ENCODE data around the gene SLC2A6. TPM values are rescaled to one million over a fixed set of nuclear protein-coding genes. Genes with fewer than 3 reads are reported as not detected.

SLC2A6 gene, protein sequence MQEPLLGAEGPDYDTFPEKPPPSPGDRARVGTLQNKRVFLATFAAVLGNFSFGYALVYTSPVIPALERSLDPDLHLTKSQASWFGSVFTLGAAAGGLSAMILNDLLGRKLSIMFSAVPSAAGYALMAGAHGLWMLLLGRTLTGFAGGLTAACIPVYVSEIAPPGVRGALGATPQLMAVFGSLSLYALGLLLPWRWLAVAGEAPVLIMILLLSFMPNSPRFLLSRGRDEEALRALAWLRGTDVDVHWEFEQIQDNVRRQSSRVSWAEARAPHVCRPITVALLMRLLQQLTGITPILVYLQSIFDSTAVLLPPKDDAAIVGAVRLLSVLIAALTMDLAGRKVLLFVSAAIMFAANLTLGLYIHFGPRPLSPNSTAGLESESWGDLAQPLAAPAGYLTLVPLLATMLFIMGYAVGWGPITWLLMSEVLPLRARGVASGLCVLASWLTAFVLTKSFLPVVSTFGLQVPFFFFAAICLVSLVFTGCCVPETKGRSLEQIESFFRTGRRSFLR
- 1.9 and 17.8 TPM in 2 replicates for total RNA-seq (ENCODE audit: low replicate concordance)

GRCh38 chr9:133478851-133479711, at the start of gene SLC2A6:
Gene SLC2A6, minus strand, starts transcription at chr9:133479099. Its CDS starts 40 bp downstream, at chr9:133479059.

DNA sequence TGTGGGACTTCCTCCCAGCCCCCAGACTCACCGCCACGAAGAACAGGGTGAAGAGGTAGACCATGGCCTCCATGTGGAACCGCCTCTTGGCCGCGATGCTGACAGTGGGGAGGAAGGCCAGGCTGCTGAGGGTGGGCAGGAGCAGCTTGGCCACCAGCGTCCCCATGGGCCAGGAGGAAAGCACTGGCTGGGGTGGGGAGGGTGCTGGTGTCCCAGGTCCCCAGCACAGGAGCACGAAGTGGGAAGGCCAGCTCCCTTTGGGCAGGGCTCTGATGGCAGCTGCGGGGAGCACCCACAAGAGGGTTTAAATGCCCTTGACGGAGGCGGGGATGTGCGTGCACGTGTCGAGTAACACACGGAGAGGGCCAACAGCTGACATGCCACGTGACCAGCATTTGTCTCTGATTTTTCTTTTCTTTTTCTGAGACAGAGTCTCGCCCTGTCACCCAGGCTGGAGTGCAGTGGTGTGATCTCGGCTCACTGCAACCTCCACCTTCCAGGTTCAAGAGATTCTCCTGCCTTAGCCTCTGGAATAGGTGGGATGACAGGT, 45.9 kb upstream of the SLC2A6 start, which contains the start of gene MYMK:
Gene MYMK, minus strand, starts transcription at position 281 of the 550 bp plus-strand sequence. Its CDS starts 115 bp downstream, at position 166.

DNA sequence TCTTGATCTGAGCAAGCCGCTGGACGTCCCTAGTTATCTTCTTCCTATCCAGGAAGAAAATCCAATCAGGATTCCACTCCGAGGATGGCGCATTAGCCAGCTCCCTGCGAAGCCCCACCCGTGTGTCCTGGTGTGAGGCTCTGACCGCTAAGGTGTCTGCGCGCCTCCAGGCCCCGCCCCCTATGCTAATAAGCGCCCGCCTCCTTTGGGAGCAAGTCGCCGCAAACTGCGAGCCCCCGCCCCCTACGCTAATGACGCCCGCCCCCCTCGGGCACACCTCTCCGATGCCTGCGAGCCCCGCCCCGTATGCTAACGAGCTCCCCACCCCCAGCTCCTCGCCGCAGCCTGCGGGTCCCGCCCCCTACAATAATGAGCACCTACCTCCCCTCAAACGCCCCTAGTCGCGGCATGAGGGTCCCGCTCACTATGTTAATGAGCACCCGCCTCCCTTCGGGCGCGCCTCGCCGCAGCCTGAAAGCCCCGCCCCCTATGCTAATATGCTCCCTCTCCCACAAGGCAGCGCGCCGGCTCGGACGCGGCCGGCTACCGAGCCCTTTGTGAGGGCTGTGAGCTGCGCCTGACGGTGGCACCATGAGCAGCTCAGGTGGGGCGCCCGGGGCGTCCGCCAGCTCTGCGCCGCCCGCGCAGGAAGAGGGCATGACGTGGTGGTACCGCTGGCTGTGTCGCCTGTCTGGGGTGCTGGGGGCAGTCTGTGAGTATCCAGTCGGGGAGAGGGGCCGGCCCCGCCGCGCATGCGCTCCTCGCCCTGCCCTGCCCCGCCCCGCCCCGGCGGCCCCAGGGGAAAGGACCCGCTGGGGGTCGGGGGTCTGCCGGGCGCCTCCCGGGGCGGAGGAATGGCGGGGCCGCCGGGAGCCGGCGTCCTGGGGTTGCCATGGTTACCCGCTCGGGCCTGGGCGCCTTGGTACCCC, 19.2 kb downstream of the SLC2A6 start, which contains the start of gene CACFD1:
Gene CACFD1, plus strand, starts transcription at position 503 of the 929 bp plus-strand sequence. Its CDS starts 89 bp downstream, at position 592.

DNA sequence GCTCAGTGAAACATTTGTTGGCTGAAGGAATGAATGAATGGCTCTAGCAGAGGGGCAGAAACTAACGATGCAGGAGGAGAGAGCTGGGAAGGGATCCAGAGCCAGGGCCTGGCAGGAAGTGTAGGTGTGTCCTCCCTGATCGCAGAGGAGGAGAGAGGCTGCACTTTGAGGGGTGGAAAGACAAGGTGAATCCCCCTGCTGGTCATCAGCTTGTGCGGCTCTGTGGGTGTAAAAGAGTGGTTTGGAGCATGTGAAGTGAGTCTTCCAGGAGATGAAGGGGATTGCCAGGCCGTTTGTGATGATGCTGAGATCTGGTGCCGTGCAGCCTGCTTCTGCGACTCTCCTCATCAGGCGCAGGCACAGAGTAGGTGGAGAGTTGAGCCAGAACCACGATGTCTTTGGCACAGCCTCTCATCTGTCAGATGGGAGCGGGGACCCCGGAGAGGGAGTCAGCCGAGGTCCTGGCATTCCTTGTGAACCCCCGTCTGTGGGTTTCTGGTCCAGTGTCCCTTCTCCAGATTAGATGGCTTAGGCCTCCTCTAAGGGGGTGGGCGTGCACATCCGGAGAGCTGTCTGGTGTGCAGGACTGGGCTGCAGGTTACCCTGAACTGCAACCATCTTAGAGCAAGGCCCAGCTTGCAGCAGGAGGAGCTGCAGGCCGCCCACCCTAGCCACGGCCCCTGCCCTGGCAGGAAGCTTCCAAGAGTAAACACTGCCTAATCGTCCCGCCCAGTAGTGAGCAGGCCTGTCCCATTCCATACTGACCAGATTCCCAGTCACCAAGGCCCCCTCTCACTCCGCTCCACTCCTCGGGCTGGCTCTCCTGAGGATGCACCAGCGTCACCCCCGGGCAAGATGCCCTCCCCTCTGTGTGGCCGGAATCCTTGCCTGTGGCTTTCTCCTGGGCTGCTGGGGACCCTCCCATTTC, 57.0 kb downstream of the SLC2A6 start, which contains the start of gene ADAMTS13:
Gene ADAMTS13, plus strand, starts transcription at position 753 of the 928 bp plus-strand sequence. Its CDS starts 77 bp downstream, at position 830.

Other genes starting within 250 kb of the SLC2A6 start
- gene ABO, start 203.9 kb downstream of the SLC2A6 start, total RNA-seq (ENCODE audit: low replicate concordance), result not detected in 2 replicates
- gene SURF6, start 142.9 kb downstream of the SLC2A6 start, total RNA-seq (ENCODE audit: low replicate concordance), result 8.1 and 11.0 TPM in 2 replicates
- 13.8 and 63.1 TPM in 2 replicates for gene MED22, start 131.0 kb downstream of the SLC2A6 start, total RNA-seq (ENCODE audit: low replicate concordance)
- gene RPL7A, start 130.9 kb downstream of the SLC2A6 start, total RNA-seq (ENCODE audit: low replicate concordance), result 3,249 and 3,613 TPM in 2 replicates
- gene SURF1, start 122.6 kb downstream of the SLC2A6 start, total RNA-seq (ENCODE audit: low replicate concordance), result 20.6 and 38.1 TPM in 2 replicates
- 12.9 and 15.6 TPM in 2 replicates for gene SURF2, start 122.5 kb downstream of the SLC2A6 start, total RNA-seq (ENCODE audit: low replicate concordance)
- 512 and 569 TPM in 2 replicates for gene SURF4, start 103.0 kb downstream of the SLC2A6 start, total RNA-seq (ENCODE audit: low replicate concordance)
- gene STKLD1, start 102.7 kb downstream of the SLC2A6 start, total RNA-seq (ENCODE audit: low replicate concordance), result 0.35 and 0.75 TPM in 2 replicates
- gene REXO4, start 61.1 kb downstream of the SLC2A6 start, total RNA-seq (ENCODE audit: low replicate concordance), result 17.4 and 27.3 TPM in 2 replicates
- gene ADAMTS13, start 56.7 kb downstream of the SLC2A6 start, total RNA-seq (ENCODE audit: low replicate concordance), result 1.8 and 3.5 TPM in 2 replicates
- gene CACFD1, start 19.1 kb downstream of the SLC2A6 start, total RNA-seq (ENCODE audit: low replicate concordance), result 8.0 and 9.6 TPM in 2 replicates
- gene MYMK, start 45.9 kb upstream of the SLC2A6 start, total RNA-seq (ENCODE audit: low replicate concordance), result not detected in 2 replicates
- gene ADAMTSL2, start 55.6 kb upstream of the SLC2A6 start, total RNA-seq (ENCODE audit: low replicate concordance), result under 0.01 and 0.12 TPM in 2 replicates
- not detected in 2 replicates for gene FAM163B, start 130.3 kb upstream of the SLC2A6 start, total RNA-seq (ENCODE audit: low replicate concordance)
- not detected in 2 replicates for gene DBH, start 157.3 kb upstream of the SLC2A6 start, total RNA-seq (ENCODE audit: low replicate concordance)